ENCODE results near the gene AKNAD1.

GRCh38 chr1:108814343-108815125, 42.4 kb downstream of the AKNAD1 start:
- TF ChIP-seq, protein P1, sequence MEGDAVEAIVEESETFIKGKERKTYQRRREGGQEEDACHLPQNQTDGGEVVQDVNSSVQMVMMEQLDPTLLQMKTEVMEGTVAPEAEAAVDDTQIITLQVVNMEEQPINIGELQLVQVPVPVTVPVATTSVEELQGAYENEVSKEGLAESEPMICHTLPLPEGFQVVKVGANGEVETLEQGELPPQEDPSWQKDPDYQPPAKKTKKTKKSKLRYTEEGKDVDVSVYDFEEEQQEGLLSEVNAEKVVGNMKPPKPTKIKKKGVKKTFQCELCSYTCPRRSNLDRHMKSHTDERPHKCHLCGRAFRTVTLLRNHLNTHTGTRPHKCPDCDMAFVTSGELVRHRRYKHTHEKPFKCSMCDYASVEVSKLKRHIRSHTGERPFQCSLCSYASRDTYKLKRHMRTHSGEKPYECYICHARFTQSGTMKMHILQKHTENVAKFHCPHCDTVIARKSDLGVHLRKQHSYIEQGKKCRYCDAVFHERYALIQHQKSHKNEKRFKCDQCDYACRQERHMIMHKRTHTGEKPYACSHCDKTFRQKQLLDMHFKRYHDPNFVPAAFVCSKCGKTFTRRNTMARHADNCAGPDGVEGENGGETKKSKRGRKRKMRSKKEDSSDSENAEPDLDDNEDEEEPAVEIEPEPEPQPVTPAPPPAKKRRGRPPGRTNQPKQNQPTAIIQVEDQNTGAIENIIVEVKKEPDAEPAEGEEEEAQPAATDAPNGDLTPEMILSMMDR (IDR thresholded peaks at IDR 0.05 in 4 of 5, conservative IDR thresholded peaks at IDR 0.05 in 1 of 5) = no peak
- no peak for TF ChIP-seq POLR2A (IDR thresholded peaks at IDR 0.05)
